Psoas muscle (tissue), 8 donors: ENCODE results near the gene PLXNB3. TPM values are rescaled to one million over a fixed set of nuclear protein-coding genes. Genes with fewer than 3 reads are reported as not detected.

Experiments used
- ATAC-seq, 4 donors: fragments of 200-7000 bp; cut with Tn5 transposase; one replicate each; pipeline ENCODE4 v1.9.1; 2020; ENCODE audit warnings: moderate library complexity in 3 of 4, mild to moderate bottlenecking in 2 of 4
- DNase-seq, 2 donors: peaks; one replicate each; pipeline ENCODE4 v3.0.0-alpha.2; 2020
- H3K27ac ChIP-seq: fragments of 200-600 bp; one replicate; pipeline ENCODE4 v1.8.0; 2022
- H3K27me3 ChIP-seq, 3 donors: fragments of 200-600 bp in 1 of 3; one replicate each; pipeline versions ENCODE4 v1.6.1 to v1.8.0; 2013 to 2022; ENCODE audit warnings: low read length in 2 of 3, mild to moderate bottlenecking in 2 of 3, moderate library complexity in 1 of 3; ENCODE audit not compliant: insufficient read depth in 3 of 3
- H3K36me3 ChIP-seq, 2 donors: fragments of 200-600 bp in 1 of 2; one replicate each; pipeline versions ENCODE4 v1.6.1 to v1.8.0; 2013 to 2022; ENCODE audit warnings: low read depth in 1 of 2, mild to moderate bottlenecking in 1 of 2, moderate library complexity in 1 of 2; ENCODE audit not compliant: insufficient read depth in 1 of 2
- H3K4me1 ChIP-seq: fragments of 200-600 bp; one replicate; pipeline ENCODE4 v1.8.0; 2022
- H3K4me3 ChIP-seq: fragments of 200-600 bp; one replicate; pipeline ENCODE4 v1.8.0; 2022; ENCODE audit warnings: mild to moderate bottlenecking
- H3K9me3 ChIP-seq: fragments of 200-600 bp; one replicate; pipeline ENCODE4 v1.8.0; 2022
- WGBS, 3 donors: extraction: QIAGEN DNeasy Blood & Tissue Kit; methylation state at CpG; one replicate each; pipeline versions ENCODE4 v1.1.6 to v1.1.7; 2013; 5-methylcytosine and 5-hydroxymethylcytosine counted together
- intact Hi-C, 2 donors: fragments of 100-400 bp; cut with DNase I; formaldehyde crosslinking; loops; one replicate each; pipeline versions ENCODE4 v1.11.0 to v1.14.2; 2022
- polyA plus RNA-seq, 3 donors: library from polyadenylated mRNA; stranded (reverse); fragments of 200-250 nt; gene quantifications; one replicate each; pipeline ENCODE4 v1.2.3, GENCODE V29; 2013
- total RNA-seq, 4 donors: library from RNA; stranded (reverse); fragmentation: NEBNext Ultra II Directional in 2 of 4; extraction: Animal tissue kit (Norgen Biotek cat#: 25700) in 2 of 4; gene quantifications; one replicate each; pipeline versions ENCODE4 v1.2.1 to v1.2.4, GENCODE V29; 2021 to 2023
- TF ChIP-seq, protein P1 (sequence below): fragments of 200-600 bp; IDR thresholded peaks from one replicate; pipeline ENCODE4 v1.8.0; 2022; ENCODE audit warnings: antibody characterized with exemption
- donor health status: healthy with polysubstance abuse.
- donor health status: DM: no; HTN: no; CAD: no; lungs with moderate emphysema.
- donor health status: Bipolar disorder and iron deficiency.
- donor health status: healthy.
- donor health status: DM: yes; HTN: yes; CAD: no.
- donor health status: DM: no; HTN: no; CAD: no.
- donor health status: DM: no; HTN: no; CAD: no.
- donor health status: DM: yes; HTN: yes; CAD: no.

Gene PLXNB3
- total and polyA plus RNA-seq, 7 donors = 0.13 to 1.5 (median 0.35) TPM

DNA sequence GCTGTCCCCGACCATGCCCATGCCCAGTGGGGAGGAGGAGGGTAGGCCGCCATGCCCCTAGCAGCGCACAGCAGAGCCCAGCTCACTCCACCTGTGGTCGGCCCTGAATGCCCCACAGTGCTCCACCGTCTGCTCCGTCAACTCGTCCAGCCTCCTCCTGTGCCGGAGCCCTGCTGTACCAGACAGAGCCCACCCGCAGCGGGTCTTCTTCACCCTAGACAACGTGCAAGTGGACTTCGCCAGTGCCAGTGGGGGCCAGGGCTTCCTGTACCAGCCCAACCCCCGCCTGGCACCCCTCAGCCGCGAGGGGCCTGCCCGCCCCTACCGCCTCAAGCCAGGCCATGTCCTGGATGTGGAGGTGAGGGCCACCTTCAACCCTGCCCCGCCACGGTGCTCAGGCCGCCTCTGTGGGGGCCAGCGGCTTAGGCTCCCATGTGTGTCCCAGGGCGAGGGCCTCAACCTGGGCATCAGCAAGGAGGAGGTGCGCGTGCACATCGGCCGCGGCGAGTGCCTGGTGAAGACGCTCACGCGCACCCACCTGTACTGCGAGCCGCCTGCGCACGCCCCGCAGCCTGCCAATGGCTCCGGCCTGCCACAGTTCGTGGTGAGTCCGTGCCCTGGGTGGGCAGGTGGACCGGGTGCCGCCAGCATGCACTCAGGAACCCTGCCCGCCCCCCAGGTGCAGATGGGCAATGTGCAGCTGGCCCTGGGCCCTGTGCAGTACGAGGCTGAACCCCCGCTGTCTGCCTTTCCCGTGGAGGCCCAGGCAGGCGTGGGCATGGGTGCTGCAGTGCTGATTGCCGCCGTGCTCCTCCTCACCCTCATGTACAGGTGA is 9.9 kb downstream of the PLXNB3 start:
- H3K27me3 ChIP-seq = no peaks in the 10 kb centered on the region
- no peak overlapping the region for H3K4me3 ChIP-seq
- DNase-seq (peak; percentile 12 to 40), ATAC-seq (no peak)
- H3K27ac ChIP-seq = no peak overlapping the region
- TF ChIP-seq, protein P1, sequence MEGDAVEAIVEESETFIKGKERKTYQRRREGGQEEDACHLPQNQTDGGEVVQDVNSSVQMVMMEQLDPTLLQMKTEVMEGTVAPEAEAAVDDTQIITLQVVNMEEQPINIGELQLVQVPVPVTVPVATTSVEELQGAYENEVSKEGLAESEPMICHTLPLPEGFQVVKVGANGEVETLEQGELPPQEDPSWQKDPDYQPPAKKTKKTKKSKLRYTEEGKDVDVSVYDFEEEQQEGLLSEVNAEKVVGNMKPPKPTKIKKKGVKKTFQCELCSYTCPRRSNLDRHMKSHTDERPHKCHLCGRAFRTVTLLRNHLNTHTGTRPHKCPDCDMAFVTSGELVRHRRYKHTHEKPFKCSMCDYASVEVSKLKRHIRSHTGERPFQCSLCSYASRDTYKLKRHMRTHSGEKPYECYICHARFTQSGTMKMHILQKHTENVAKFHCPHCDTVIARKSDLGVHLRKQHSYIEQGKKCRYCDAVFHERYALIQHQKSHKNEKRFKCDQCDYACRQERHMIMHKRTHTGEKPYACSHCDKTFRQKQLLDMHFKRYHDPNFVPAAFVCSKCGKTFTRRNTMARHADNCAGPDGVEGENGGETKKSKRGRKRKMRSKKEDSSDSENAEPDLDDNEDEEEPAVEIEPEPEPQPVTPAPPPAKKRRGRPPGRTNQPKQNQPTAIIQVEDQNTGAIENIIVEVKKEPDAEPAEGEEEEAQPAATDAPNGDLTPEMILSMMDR = no peak
- no peaks in the 10 kb centered on the region for H3K36me3 ChIP-seq
- H3K4me1 ChIP-seq = no peaks in the 10 kb centered on the region
- WGBS, 3 donors = 93 to 94% (median 93%) methylated on average over 32 to 48 of the region's 48 CpGs
- H3K9me3 ChIP-seq = no peaks in the 10 kb centered on the region
- intact Hi-C loops = no loop called here

DNA sequence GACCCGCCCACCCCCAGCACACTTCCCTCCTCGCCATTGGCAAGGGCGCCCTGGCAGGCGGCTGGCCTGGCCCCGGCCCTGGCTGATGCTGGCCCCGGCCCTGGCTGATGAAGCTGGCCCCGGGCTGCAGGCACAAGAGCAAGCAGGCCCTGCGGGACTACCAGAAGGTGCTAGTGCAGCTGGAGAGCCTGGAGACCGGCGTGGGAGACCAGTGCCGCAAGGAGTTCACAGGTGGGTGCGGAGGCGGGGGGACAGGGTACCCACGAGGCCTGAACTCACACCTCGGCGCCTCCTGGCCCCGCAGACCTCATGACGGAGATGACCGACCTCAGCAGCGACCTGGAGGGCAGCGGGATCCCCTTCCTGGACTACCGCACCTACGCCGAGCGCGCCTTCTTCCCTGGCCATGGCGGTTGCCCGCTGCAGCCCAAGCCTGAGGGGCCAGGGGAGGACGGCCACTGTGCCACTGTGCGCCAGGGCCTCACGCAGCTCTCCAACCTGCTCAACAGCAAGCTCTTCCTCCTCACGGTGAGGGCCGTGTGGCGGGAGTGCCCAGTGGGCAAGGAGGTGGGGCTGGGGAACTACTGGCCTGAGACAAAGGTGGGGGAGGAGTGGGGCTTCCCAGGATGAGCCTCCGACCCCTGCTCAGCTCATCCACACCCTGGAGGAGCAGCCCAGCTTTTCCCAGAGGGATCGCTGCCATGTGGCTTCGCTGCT is 10.7 kb downstream of the PLXNB3 start:
- peak in 1 of 2 donors; percentile 39 for DNase-seq
- WGBS, 3 donors = 91 to 97% (median 92%) methylated on average over 22 to 37 of the region's 37 CpGs
- intact Hi-C loops = no loop called here
- ATAC-seq = no peak
- Histone ChIP-seq H3K9me3 (no peaks in the 10 kb centered on the region), H3K27ac (no peak overlapping the region), H3K36me3 (no peaks in the 10 kb centered on the region), H3K4me3 (no peak overlapping the region), H3K27me3 (no peaks in the 10 kb centered on the region), H3K4me1 (no peaks in the 10 kb centered on the region)
- TF ChIP-seq, protein P1 = no peak

DNA sequence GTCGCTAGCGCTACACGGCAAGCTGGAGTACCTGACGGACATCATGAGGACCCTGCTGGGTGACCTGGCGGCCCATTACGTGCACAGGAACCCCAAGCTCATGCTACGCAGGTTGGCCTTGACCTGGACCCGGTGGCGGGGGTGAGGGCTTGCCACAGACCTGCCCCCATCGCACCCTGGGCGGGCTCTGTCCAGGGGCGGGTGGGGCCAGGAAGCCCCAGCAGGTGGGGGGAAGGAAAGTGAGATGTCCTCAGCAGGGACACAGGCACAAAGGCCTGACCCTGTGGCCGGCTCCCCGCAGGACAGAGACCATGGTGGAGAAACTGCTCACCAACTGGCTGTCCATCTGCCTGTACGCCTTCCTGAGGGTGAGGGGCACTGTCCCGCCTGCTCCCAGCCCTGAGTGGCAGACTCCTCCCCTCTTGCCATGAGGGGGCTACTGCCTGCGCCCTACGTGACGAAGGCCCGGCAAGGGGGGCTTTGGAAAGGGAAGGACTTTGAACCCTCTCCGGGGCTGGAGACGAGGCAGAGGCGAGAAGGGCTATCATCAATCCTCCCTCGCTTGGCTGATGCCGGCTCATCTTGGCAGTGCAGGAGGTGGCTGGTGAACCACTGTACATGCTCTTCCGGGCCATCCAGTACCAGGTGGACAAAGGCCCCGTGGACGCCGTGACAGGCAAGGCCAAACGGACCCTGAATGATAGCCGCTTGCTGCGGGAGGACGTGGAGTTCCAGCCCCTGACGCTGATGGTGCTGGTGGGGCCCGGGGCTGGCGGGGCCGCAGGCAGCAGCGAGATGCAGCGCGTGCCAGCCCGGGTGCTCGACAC is 11.5 kb downstream of the PLXNB3 start:
- Histone ChIP-seq H3K9me3 (no peaks in the 10 kb centered on the region), H3K4me3 (no peak overlapping the region), H3K36me3 (no peaks in the 10 kb centered on the region), H3K4me1 (no peaks in the 10 kb centered on the region), H3K27ac (no peak overlapping the region), H3K27me3 (no peaks in the 10 kb centered on the region)
- TF ChIP-seq, protein P1 = no peak
- ATAC-seq = no peak
- intact Hi-C loops = no loop called here
- DNase-seq = peak; percentile 6 to 35
- WGBS, 3 donors = 89 to 96% (median 93%) methylated on average over 17 to 42 of the region's 42 CpGs

DNA sequence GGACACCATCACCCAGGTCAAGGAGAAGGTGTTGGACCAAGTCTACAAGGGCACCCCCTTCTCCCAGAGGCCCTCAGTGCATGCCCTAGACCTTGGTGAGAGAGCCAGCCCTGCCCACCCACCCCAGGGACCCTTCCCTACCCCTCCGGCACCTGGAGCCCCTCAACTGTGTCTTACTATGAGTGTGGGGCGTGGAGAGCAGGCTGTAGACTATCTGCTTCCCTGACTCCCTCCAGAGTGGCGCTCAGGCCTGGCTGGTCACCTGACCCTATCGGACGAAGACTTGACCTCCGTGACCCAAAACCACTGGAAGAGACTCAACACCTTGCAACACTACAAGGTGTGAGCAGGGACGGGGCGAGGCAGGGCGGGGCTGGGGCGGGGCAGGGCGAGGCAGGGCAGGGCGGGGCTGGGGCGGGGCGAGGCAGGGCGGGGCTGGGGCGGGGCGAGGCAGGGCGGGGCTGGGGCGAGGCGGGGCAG is 12.1 kb downstream of the PLXNB3 start:
- WGBS, 3 donors = 74 to 100% (median 78%) methylated on average over 1 to 20 of the region's 20 CpGs
- peak in 1 of 2 donors; percentile 18 for DNase-seq

More for the DNA sequence above, 12.1 kb downstream of the PLXNB3 start:
- H3K36me3 ChIP-seq = no peaks in the 10 kb centered on the region
- ATAC-seq = no peak
- intact Hi-C loops = no loop called here
- H3K9me3 ChIP-seq = no peaks in the 10 kb centered on the region
- H3K4me3 ChIP-seq = no peak overlapping the region
- no peak overlapping the region for H3K27ac ChIP-seq
- H3K4me1 ChIP-seq = no peaks in the 10 kb centered on the region
- no peaks in the 10 kb centered on the region for H3K27me3 ChIP-seq
- TF ChIP-seq, protein P1 = no peak
